ENCODE results near the gene SCN8A. TPM values are rescaled to one million over a fixed set of nuclear protein-coding genes. Genes with fewer than 3 reads are reported as not detected.

SCN8A gene
- total and polyA plus RNA-seq, 4 donors = 0.06 to 0.77 (median 0.26) TPM

DNA sequence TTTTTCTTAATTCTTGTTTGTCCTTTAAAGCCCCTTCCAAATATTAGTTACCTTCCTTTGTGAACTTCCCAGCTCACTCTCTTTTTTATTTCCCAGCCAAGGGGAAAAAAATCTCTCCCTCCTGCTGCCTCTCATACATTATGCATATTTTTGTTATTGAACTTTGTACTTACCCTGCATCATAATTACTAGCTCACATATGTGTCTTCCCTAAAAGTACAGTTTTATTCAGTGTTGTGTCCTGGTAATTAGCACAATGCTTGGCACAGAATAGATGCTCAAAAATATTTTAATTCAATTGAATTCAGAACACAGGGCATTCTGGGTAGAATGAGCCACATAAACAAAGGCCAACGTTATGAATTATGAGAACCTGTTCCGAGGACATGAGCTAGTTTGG is 91.9 kb downstream of the SCN8A start:
- WGBS, 2 donors = 71 to 75% methylated on average over 2 of the region's 2 CpGs
- Histone ChIP-seq H3K27me3 (ENCODE audit: control insufficient read depth in 3 of 3, insufficient read depth in 3 of 3, low read length in 2 of 3) (no peaks in the 10 kb centered on the region), H3K9ac (ENCODE audit: insufficient read depth in 1 of 2, low read length in 2 of 2) (no peak overlapping the region), H3K4me3 (no peak overlapping the region), H3K27ac (ENCODE audit: low read depth in 1 of 2, low read length in 1 of 2) (no peak overlapping the region), H3K4me1 (ENCODE audit: control insufficient read depth in 5 of 5, insufficient read depth in 5 of 5, low read length in 5 of 5) (peaks cover 0 to 2% (median 0%) of the 10 kb centered on the region in 5 donors), H3K9me3 (ENCODE audit: control insufficient read depth in 4 of 4, insufficient read depth in 3 of 4, low read length in 3 of 4) (no peaks in the 10 kb centered on the region), H3K36me3 (ENCODE audit: control insufficient read depth in 4 of 4, insufficient read depth in 4 of 4, low read length in 4 of 4) (no peaks in the 10 kb centered on the region)
- no peak for DNase-seq
- no peak for ATAC-seq (ENCODE audit: insufficient read depth, low FRiP score)
- TF ChIP-seq, protein P1, sequence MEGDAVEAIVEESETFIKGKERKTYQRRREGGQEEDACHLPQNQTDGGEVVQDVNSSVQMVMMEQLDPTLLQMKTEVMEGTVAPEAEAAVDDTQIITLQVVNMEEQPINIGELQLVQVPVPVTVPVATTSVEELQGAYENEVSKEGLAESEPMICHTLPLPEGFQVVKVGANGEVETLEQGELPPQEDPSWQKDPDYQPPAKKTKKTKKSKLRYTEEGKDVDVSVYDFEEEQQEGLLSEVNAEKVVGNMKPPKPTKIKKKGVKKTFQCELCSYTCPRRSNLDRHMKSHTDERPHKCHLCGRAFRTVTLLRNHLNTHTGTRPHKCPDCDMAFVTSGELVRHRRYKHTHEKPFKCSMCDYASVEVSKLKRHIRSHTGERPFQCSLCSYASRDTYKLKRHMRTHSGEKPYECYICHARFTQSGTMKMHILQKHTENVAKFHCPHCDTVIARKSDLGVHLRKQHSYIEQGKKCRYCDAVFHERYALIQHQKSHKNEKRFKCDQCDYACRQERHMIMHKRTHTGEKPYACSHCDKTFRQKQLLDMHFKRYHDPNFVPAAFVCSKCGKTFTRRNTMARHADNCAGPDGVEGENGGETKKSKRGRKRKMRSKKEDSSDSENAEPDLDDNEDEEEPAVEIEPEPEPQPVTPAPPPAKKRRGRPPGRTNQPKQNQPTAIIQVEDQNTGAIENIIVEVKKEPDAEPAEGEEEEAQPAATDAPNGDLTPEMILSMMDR (IDR thresholded peaks at IDR 0.05; ENCODE audit: control extremely low read depth, extremely low read depth) = no peak

DNA sequence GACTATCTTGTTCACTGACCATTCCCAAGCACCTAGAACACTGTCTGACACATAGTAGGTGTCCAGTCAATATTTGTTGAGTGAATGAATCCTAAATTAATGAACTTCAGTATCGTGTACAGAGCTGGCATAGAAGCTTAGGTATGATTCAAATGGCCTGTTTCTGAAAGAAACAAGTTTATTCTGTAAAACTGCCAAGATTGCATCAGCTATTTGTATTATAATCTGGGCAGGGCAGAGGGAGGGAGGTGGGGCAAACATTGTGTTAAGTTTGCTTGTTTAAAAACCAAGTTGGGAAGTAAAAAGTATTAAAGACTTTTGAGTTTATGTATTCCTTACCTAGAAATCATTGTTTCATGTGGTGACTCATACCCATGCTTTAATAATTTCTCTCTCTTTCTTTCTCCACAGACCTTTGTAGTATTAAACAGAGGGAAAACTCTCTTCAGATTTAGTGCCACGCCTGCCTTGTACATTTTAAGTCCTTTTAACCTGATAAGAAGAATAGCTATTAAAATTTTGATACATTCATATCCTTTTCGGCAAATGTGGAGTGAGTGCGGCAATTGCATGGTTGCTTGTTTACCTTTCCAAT is 92.8 kb downstream of the SCN8A start:
- no peaks in the 10 kb centered on the region for H3K9me3 ChIP-seq (ENCODE audit: control insufficient read depth in 4 of 4, insufficient read depth in 3 of 4, low read length in 3 of 4)
- peaks cover 0 to 2% (median 0%) of the 10 kb centered on the region in 5 donors for H3K4me1 ChIP-seq (ENCODE audit: control insufficient read depth in 5 of 5, insufficient read depth in 5 of 5, low read length in 5 of 5)
- H3K4me3 ChIP-seq = no peak overlapping the region
- TF ChIP-seq, protein P1 (IDR thresholded peaks at IDR 0.05; ENCODE audit: control extremely low read depth, extremely low read depth) = no peak
- DNase-seq (peak in 2 of 3 donors; percentile 55 to 74), ATAC-seq (ENCODE audit: insufficient read depth, low FRiP score) (no peak)
- no peak overlapping the region for H3K9ac ChIP-seq (ENCODE audit: insufficient read depth in 1 of 2, low read length in 2 of 2)
- H3K36me3 ChIP-seq (ENCODE audit: control insufficient read depth in 4 of 4, insufficient read depth in 4 of 4, low read length in 4 of 4) = no peaks in the 10 kb centered on the region
- H3K27me3 ChIP-seq (ENCODE audit: control insufficient read depth in 3 of 3, insufficient read depth in 3 of 3, low read length in 2 of 3) = no peaks in the 10 kb centered on the region
- H3K27ac ChIP-seq (ENCODE audit: low read depth in 1 of 2, low read length in 1 of 2) = no peak overlapping the region
- WGBS, 2 donors = 54 to 81% methylated on average over 4 of the region's 4 CpGs

DNA sequence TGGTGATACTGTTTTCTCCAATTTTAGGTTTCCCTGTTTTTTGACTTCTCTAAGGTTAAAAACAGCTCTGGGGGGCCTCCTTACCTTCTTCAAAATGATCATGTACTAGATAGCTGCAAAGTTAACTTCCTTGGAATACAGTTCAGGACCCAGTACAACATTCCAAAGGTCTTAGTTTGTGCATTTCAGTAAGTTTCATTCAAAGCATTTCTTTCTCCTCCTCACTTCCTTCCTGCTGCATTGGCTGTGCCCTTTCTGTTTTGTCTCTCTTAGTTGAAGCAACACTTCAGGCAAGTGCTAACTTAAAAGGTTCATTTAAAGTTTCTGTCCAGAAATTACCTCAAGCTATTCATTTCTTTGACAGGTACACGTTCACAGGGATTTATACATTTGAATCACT is 95.7 kb downstream of the SCN8A start:
- WGBS, 2 donors = 54 to 57% methylated on average over 1 of the region's 1 CpG

More for the DNA sequence above, 95.7 kb downstream of the SCN8A start:
- DNase-seq (no peak), ATAC-seq (ENCODE audit: insufficient read depth, low FRiP score) (no peak)
- H3K4me1 ChIP-seq (ENCODE audit: control insufficient read depth in 5 of 5, insufficient read depth in 5 of 5, low read length in 5 of 5) = peaks cover 0 to 2% (median 0%) of the 10 kb centered on the region in 5 donors
- H3K9me3 ChIP-seq (ENCODE audit: control insufficient read depth in 4 of 4, insufficient read depth in 3 of 4, low read length in 3 of 4) = no peaks in the 10 kb centered on the region
- no peak overlapping the region for H3K9ac ChIP-seq (ENCODE audit: insufficient read depth in 1 of 2, low read length in 2 of 2)
- H3K27ac ChIP-seq (ENCODE audit: low read depth in 1 of 2, low read length in 1 of 2) = no peak overlapping the region
- H3K4me3 ChIP-seq = no peak overlapping the region
- H3K27me3 ChIP-seq (ENCODE audit: control insufficient read depth in 3 of 3, insufficient read depth in 3 of 3, low read length in 2 of 3) = no peaks in the 10 kb centered on the region
- TF ChIP-seq, protein P1 (IDR thresholded peaks at IDR 0.05; ENCODE audit: control extremely low read depth, extremely low read depth) = no peak
- H3K36me3 ChIP-seq (ENCODE audit: control insufficient read depth in 4 of 4, insufficient read depth in 4 of 4, low read length in 4 of 4) = no peaks in the 10 kb centered on the region
